Endothelial cell of umbilical vein (primary cell): Measurements from ENCODE around the gene NDUFS6. TPM values are rescaled to one million over a fixed set of nuclear protein-coding genes. Genes with fewer than 3 reads are reported as not detected.

Experiments used
- BruUV-seq: library from RNA; stranded (reverse); fragments of 400-500 nt; replicated peaks from 2 replicates; lab custom pipeline; 2021; lab: Mats Ljungman, UMichigan
- CTCF ChIA-PET: fragments of 300-600, 350-600 bp; sonication (Branson Sonifier 250); formaldehyde crosslinking; loops from one replicate; lab custom pipeline; 2021; ENCODE audit warnings: antibody characterized with exemption, inconsistent platforms; lab: Charles Lee
- POLR2A ChIA-PET: fragments of 300-600, 350-600 bp; sonication (Branson Sonifier 250); formaldehyde crosslinking; loops from one replicate; lab custom pipeline; 2021; ENCODE audit warnings: antibody characterized with exemption, inconsistent platforms; lab: Charles Lee
- DNase-seq: peaks from one replicate; pipeline ENCODE4 v3.0.0-alpha.2; 2011; ENCODE audit warnings: low read depth, low spot score
- FAIRE-seq: peaks from 2 replicates; lab custom pipeline; 2011; peaks lifted over from hg19 to GRCh38; lab: Jason Lieb, UNC
- H2AFZ ChIP-seq: 2 replicates; pipeline ENCODE4 v1.6.0; 2012; ENCODE audit warnings: low read depth, low read length, control low read depth, inconsistent platforms
- H3K27ac ChIP-seq: 2 replicates; pipeline ENCODE4 v1.5.1; 2011; ENCODE audit warnings: low read depth, mild to moderate bottlenecking, control low read depth, low read length, moderate library complexity; ENCODE audit not compliant: insufficient read depth
- H3K27me3 ChIP-seq, 2 experiments: 2 replicates each; pipeline versions ENCODE4 v1.6.0 to v1.6.1; 2011; ENCODE audit warnings: low read length in 2 of 2, mixed read lengths in 1 of 2; ENCODE audit not compliant: control insufficient read depth in 2 of 2, insufficient read depth in 2 of 2
- H3K36me3 ChIP-seq, 2 experiments: 2 replicates in 1 of 2; 3 replicates in 1 of 2; pipeline ENCODE4 v1.5.1; 2011; ENCODE audit warnings: low read length in 2 of 2, mild to moderate bottlenecking in 1 of 2, moderate library complexity in 1 of 2; ENCODE audit not compliant: control insufficient read depth in 2 of 2, insufficient read depth in 2 of 2; ENCODE audit errors: extremely low read depth in 1 of 2
- H3K4me1 ChIP-seq: 3 replicates; pipeline ENCODE4 v1.5.1; 2011; ENCODE audit warnings: mild to moderate bottlenecking, low read length; ENCODE audit not compliant: control insufficient read depth, insufficient read depth; ENCODE audit errors: extremely low read depth
- H3K4me2 ChIP-seq: 2 replicates; pipeline ENCODE4 v1.6.1; 2011; ENCODE audit warnings: low read length, control low read depth, mixed read lengths; ENCODE audit not compliant: insufficient read depth
- H3K4me3 ChIP-seq, 3 experiments: fragments of 200-600 bp in 1 of 3; sonication (generic), shearing (Covaris generic) in 1 of 3; replicated peaks in 1 of 3; 2 replicates each; pipeline ENCODE4 v1.5.1; 2011 to 2016; ENCODE audit warnings: control low read depth in 3 of 3, low read length in 3 of 3, mild to moderate bottlenecking in 2 of 3, inconsistent platforms in 1 of 3, low read depth in 1 of 3, moderate library complexity in 1 of 3; ENCODE audit not compliant: insufficient read depth in 1 of 3
- H3K79me2 ChIP-seq: 2 replicates; pipeline ENCODE4 v1.6.0; 2012; ENCODE audit warnings: low read length, inconsistent platforms; ENCODE audit not compliant: control insufficient read depth, insufficient read depth
- H3K9ac ChIP-seq: replicated peaks from 2 replicates; pipeline ENCODE3; 2011; ENCODE audit warnings: low read length, control low read depth; ENCODE audit not compliant: insufficient read depth; ENCODE audit errors: extremely low read depth
- H3K9me1 ChIP-seq: replicated peaks from 3 replicates; pipeline ENCODE4 v1.6.0; 2011; ENCODE audit warnings: mild to moderate bottlenecking, low read length; ENCODE audit not compliant: control insufficient read depth, insufficient read depth; ENCODE audit errors: extremely low read depth
- H3K9me3 ChIP-seq: replicated peaks from 2 replicates; pipeline ENCODE4 v1.5.1; 2012; ENCODE audit warnings: low read length, inconsistent platforms; ENCODE audit not compliant: control insufficient read depth, insufficient read depth
- H4K20me1 ChIP-seq: replicated peaks from 2 replicates; pipeline ENCODE3; 2011; ENCODE audit warnings: mild to moderate bottlenecking, low read length; ENCODE audit not compliant: control insufficient read depth, insufficient read depth; ENCODE audit errors: extremely low read depth
- CTCF ChIP-seq, 2 donors: IDR thresholded peaks; 1 replicate in 1 of 2; 2 replicates in 1 of 2; pipeline ENCODE4 v1.5.1; 2011; ENCODE audit warnings: low read length in 2 of 2, mild to moderate bottlenecking in 2 of 2, moderate library complexity in 2 of 2, control low read depth in 1 of 2, inconsistent platforms in 1 of 2, low read depth in 1 of 2; ENCODE audit not compliant: insufficient read depth in 1 of 2; ENCODE audit errors: extremely low read depth in 1 of 2
- EZH2 ChIP-seq: IDR thresholded peaks from 2 replicates; pipeline ENCODE4 v1.6.1; 2012; ENCODE audit warnings: borderline replicate concordance, low read depth, mild to moderate bottlenecking, moderate library complexity, low read length, inconsistent platforms; ENCODE audit not compliant: severe bottlenecking
- FOS ChIP-seq: IDR thresholded peaks from 2 replicates; pipeline ENCODE4 v1.6.1; 2011; ENCODE audit warnings: mild to moderate bottlenecking, low read length, moderate library complexity, borderline replicate concordance; ENCODE audit not compliant: insufficient read depth
- GATA2 ChIP-seq: IDR thresholded peaks from 2 replicates; pipeline ENCODE4 v1.7.0; 2011; ENCODE audit warnings: low read depth, mild to moderate bottlenecking, moderate library complexity, mixed read lengths, low read length; ENCODE audit not compliant: insufficient read length, insufficient read depth
- JUN ChIP-seq: IDR thresholded peaks from 2 replicates; pipeline ENCODE4 v1.6.1; 2011; ENCODE audit warnings: borderline replicate concordance, low read depth; ENCODE audit not compliant: insufficient read length, insufficient read depth
- MAX ChIP-seq: IDR thresholded peaks from 2 replicates; pipeline ENCODE4 v1.6.1; 2011; ENCODE audit not compliant: insufficient read depth, insufficient read length
- MYC ChIP-seq: IDR thresholded peaks from one replicate; pipeline ENCODE4 v1.6.1; 2011; ENCODE audit warnings: mild to moderate bottlenecking, low read depth, low read length
- POLR2A ChIP-seq: IDR thresholded peaks from 2 replicates; pipeline ENCODE4 v1.6.1; 2012; ENCODE audit warnings: low read depth, mild to moderate bottlenecking, control low read depth, low read length
- POLR2AphosphoS5 ChIP-seq: IDR thresholded peaks from 2 replicates; pipeline ENCODE4 v1.6.1; 2012; ENCODE audit warnings: low read depth, mild to moderate bottlenecking, control low read depth, low read length, moderate library complexity; ENCODE audit not compliant: insufficient read depth
- dilution Hi-C: fragments of 300-500 bp; cut with MboI; formaldehyde crosslinking; loops from one replicate; pipeline ENCODE4 v1.15.0; 2019; ENCODE audit warnings: low sequenced_read_pairs; ENCODE audit not compliant: extremely low pct_ligation_motif_present
- intact Hi-C: fragments of 100-400 bp; cut with micrococcal nuclease; formaldehyde crosslinking; loops from one replicate; pipeline ENCODE4 v1.10.0; 2022
- polyA plus RNA-seq, 4 experiments: library from polyadenylated mRNA; depleted of rRNA in 3 of 4; stranded (reverse) in 3 of 4; unstranded in 1 of 4; fragments of >200 nt; gene quantifications; 2 replicates each; pipeline versions ENCODE4 v1.2.1 to v1.2.3, GENCODE V29; 2011 to 2012; ENCODE audit warnings: missing spikeins in 1 of 4
- total RNA-seq: library from RNA; stranded (reverse); gene quantifications from 2 replicates; pipeline ENCODE4 v1.2.3, GENCODE V29; 2021

The NDUFS6 gene
- total and polyA plus RNA-seq, 2 donors (not counting 3 experiments of a cell fraction or from before 2014, with no cell fraction given): 42.5 to 127 TPM

GRCh38 chr5:1857256-1857600 lies 56.0 kb downstream of the NDUFS6 start:
- no peak for TF ChIP-seq POLR2A
- no peak for TF ChIP-seq CTCF (IDR thresholded peaks at IDR 0.05; ENCODE audit: extremely low read depth in 1 of 2, insufficient read depth in 1 of 2, low read depth in 1 of 2, low read length in 2 of 2)
- no peak for TF ChIP-seq POLR2AphosphoS5
- no peak for TF ChIP-seq GATA2
- no peak for TF ChIP-seq EZH2
- no peak for TF ChIP-seq MAX
- TF ChIP-seq MYC: no peak
- no peak for TF ChIP-seq FOS
- TF ChIP-seq JUN: no peak
- Histone ChIP-seq H3K27me3 (peaks cover 0 to 2% of the 10 kb centered on the region in 2 experiments), H3K36me3 (no peaks in the 10 kb centered on the region), H3K9me3 (no peaks in the 10 kb centered on the region), H3K4me1 (no peaks in the 10 kb centered on the region), H3K4me2 (no peak overlapping the region), H3K79me2 (no peaks in the 10 kb centered on the region), H2AFZ (no peak overlapping the region), H3K9ac (no peak overlapping the region), H4K20me1 (no peaks in the 10 kb centered on the region), H3K4me3 (no peak overlapping the region), H3K27ac (no peak overlapping the region), H3K9me1 (no peaks in the 10 kb centered on the region)
- dilution Hi-C loops (no loop called here), intact Hi-C loops (no loop called here)
- ChIA-PET CTCF (no interaction called here), POLR2A (no interaction called here)
- no peak for DNase-seq
- no TSS peak for BruUV-seq
- no peak for FAIRE-seq
